SK-N-MC (cell line): Measurements from ENCODE around the gene NRXN3.

Source experiments
- EZH2 ChIP-seq: fragments of 200-600 bp; sonication (generic); IDR thresholded peaks from one replicate; pipeline ENCODE4 v1.6.1; 2017; ENCODE audit warnings: antibody characterized with exemption
- FOXP2 ChIP-seq: optimal IDR thresholded peaks from 2 replicates; pipeline ENCODE3; 2011; ENCODE audit warnings: mild to moderate bottlenecking, moderate library complexity; ENCODE audit not compliant: insufficient read depth; ENCODE audit errors: extremely low read length, control extremely low read depth
- POLR2AphosphoS5 ChIP-seq: IDR thresholded peaks from 2 replicates; pipeline ENCODE4 v1.6.1; 2012; ENCODE audit warnings: mild to moderate bottlenecking, low read depth, low read length, borderline replicate concordance

DNA sequence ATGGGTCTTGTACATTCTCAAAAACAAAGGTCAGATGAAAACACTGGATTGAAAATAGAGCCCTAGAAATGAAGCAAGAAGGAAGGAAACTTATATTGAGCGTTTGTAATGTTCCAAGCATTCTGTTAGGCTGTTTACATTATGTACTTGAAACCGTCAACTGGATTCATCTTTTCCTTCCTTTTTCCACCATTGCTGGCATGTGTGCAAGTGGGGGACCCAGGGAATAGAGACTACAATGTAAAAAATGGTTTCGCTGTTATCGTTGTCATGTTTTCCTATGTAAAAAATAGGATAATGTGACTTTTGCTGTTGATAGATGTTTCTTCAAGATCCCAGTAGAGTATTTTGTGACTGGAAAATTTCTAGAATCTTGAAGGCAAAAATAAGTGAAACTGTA is 913.2 kb downstream of the NRXN3 start:
- TF ChIP-seq EZH2 (no peak), POLR2AphosphoS5 (no peak), FOXP2 (no peak)
